Endothelial cell of umbilical vein (primary cell): Measurements from ENCODE around the gene CCDC197. TPM values are rescaled to one million over a fixed set of nuclear protein-coding genes. Genes with fewer than 3 reads are reported as not detected.

Source experiments
- Bru-seq: library from RNA; stranded (reverse); fragments of 400-500 nt; gene quantifications from one replicate; lab custom pipeline; 2021; lab: Mats Ljungman, UMichigan
- BruChase-seq, 2 experiments: library from RNA; stranded (reverse); fragments of 400-500 nt; gene quantifications; one replicate each; lab custom pipeline; 2021; lab: Mats Ljungman, UMichigan
- BruUV-seq: library from RNA; stranded (reverse); fragments of 400-500 nt; replicated peaks from 2 replicates; lab custom pipeline; 2021; lab: Mats Ljungman, UMichigan
- CTCF ChIA-PET: fragments of 300-600, 350-600 bp; sonication (Branson Sonifier 250); formaldehyde crosslinking; loops from one replicate; lab custom pipeline; 2021; ENCODE audit warnings: antibody characterized with exemption, inconsistent platforms; lab: Charles Lee
- POLR2A ChIA-PET: fragments of 300-600, 350-600 bp; sonication (Branson Sonifier 250); formaldehyde crosslinking; loops from one replicate; lab custom pipeline; 2021; ENCODE audit warnings: antibody characterized with exemption, inconsistent platforms; lab: Charles Lee
- DNase-seq: peaks from one replicate; pipeline ENCODE4 v3.0.0-alpha.2; 2011; ENCODE audit warnings: low read depth, low spot score
- FAIRE-seq: peaks from 2 replicates; lab custom pipeline; 2011; peaks lifted over from hg19 to GRCh38; lab: Jason Lieb, UNC
- H2AFZ ChIP-seq: 2 replicates; pipeline ENCODE4 v1.6.0; 2012; ENCODE audit warnings: low read depth, low read length, control low read depth, inconsistent platforms
- H3K27ac ChIP-seq: 2 replicates; pipeline ENCODE4 v1.5.1; 2011; ENCODE audit warnings: low read depth, mild to moderate bottlenecking, control low read depth, low read length, moderate library complexity; ENCODE audit not compliant: insufficient read depth
- H3K27me3 ChIP-seq, 2 experiments: 2 replicates each; pipeline versions ENCODE4 v1.6.0 to v1.6.1; 2011; ENCODE audit warnings: low read length in 2 of 2, mixed read lengths in 1 of 2; ENCODE audit not compliant: control insufficient read depth in 2 of 2, insufficient read depth in 2 of 2
- H3K36me3 ChIP-seq, 2 experiments: 2 replicates in 1 of 2; 3 replicates in 1 of 2; pipeline ENCODE4 v1.5.1; 2011; ENCODE audit warnings: low read length in 2 of 2, mild to moderate bottlenecking in 1 of 2, moderate library complexity in 1 of 2; ENCODE audit not compliant: control insufficient read depth in 2 of 2, insufficient read depth in 2 of 2; ENCODE audit errors: extremely low read depth in 1 of 2
- H3K4me1 ChIP-seq: 3 replicates; pipeline ENCODE4 v1.5.1; 2011; ENCODE audit warnings: mild to moderate bottlenecking, low read length; ENCODE audit not compliant: control insufficient read depth, insufficient read depth; ENCODE audit errors: extremely low read depth
- H3K4me2 ChIP-seq: 2 replicates; pipeline ENCODE4 v1.6.1; 2011; ENCODE audit warnings: low read length, control low read depth, mixed read lengths; ENCODE audit not compliant: insufficient read depth
- H3K4me3 ChIP-seq, 3 experiments: fragments of 200-600 bp in 1 of 3; sonication (generic), shearing (Covaris generic) in 1 of 3; replicated peaks in 1 of 3; 2 replicates each; pipeline ENCODE4 v1.5.1; 2011 to 2016; ENCODE audit warnings: control low read depth in 3 of 3, low read length in 3 of 3, mild to moderate bottlenecking in 2 of 3, inconsistent platforms in 1 of 3, low read depth in 1 of 3, moderate library complexity in 1 of 3; ENCODE audit not compliant: insufficient read depth in 1 of 3
- H3K79me2 ChIP-seq: 2 replicates; pipeline ENCODE4 v1.6.0; 2012; ENCODE audit warnings: low read length, inconsistent platforms; ENCODE audit not compliant: control insufficient read depth, insufficient read depth
- H3K9ac ChIP-seq: replicated peaks from 2 replicates; pipeline ENCODE3; 2011; ENCODE audit warnings: low read length, control low read depth; ENCODE audit not compliant: insufficient read depth; ENCODE audit errors: extremely low read depth
- H3K9me1 ChIP-seq: replicated peaks from 3 replicates; pipeline ENCODE4 v1.6.0; 2011; ENCODE audit warnings: mild to moderate bottlenecking, low read length; ENCODE audit not compliant: control insufficient read depth, insufficient read depth; ENCODE audit errors: extremely low read depth
- H3K9me3 ChIP-seq: replicated peaks from 2 replicates; pipeline ENCODE4 v1.5.1; 2012; ENCODE audit warnings: low read length, inconsistent platforms; ENCODE audit not compliant: control insufficient read depth, insufficient read depth
- H4K20me1 ChIP-seq: replicated peaks from 2 replicates; pipeline ENCODE3; 2011; ENCODE audit warnings: mild to moderate bottlenecking, low read length; ENCODE audit not compliant: control insufficient read depth, insufficient read depth; ENCODE audit errors: extremely low read depth
- EZH2 ChIP-seq: IDR thresholded peaks from 2 replicates; pipeline ENCODE4 v1.6.1; 2012; ENCODE audit warnings: borderline replicate concordance, low read depth, mild to moderate bottlenecking, moderate library complexity, low read length, inconsistent platforms; ENCODE audit not compliant: severe bottlenecking
- FOS ChIP-seq: IDR thresholded peaks from 2 replicates; pipeline ENCODE4 v1.6.1; 2011; ENCODE audit warnings: mild to moderate bottlenecking, low read length, moderate library complexity, borderline replicate concordance; ENCODE audit not compliant: insufficient read depth
- JUN ChIP-seq: IDR thresholded peaks from 2 replicates; pipeline ENCODE4 v1.6.1; 2011; ENCODE audit warnings: borderline replicate concordance, low read depth; ENCODE audit not compliant: insufficient read length, insufficient read depth
- POLR2A ChIP-seq: IDR thresholded peaks from 2 replicates; pipeline ENCODE4 v1.6.1; 2012; ENCODE audit warnings: low read depth, mild to moderate bottlenecking, control low read depth, low read length
- POLR2AphosphoS5 ChIP-seq: IDR thresholded peaks from 2 replicates; pipeline ENCODE4 v1.6.1; 2012; ENCODE audit warnings: low read depth, mild to moderate bottlenecking, control low read depth, low read length, moderate library complexity; ENCODE audit not compliant: insufficient read depth
- dilution Hi-C: fragments of 300-500 bp; cut with MboI; formaldehyde crosslinking; loops from one replicate; pipeline ENCODE4 v1.15.0; 2019; ENCODE audit warnings: low sequenced_read_pairs; ENCODE audit not compliant: extremely low pct_ligation_motif_present
- intact Hi-C: fragments of 100-400 bp; cut with micrococcal nuclease; formaldehyde crosslinking; loops from one replicate; pipeline ENCODE4 v1.10.0; 2022
- long read RNA-seq: library from polyadenylated mRNA; stranded (forward); transcript quantifications from one replicate; pipeline ENCODE4 v2.0.0, GENCODE V29; 2021
- polyA minus RNA-seq, 3 experiments: library from RNA; depleted of rRNA, polyadenylated mRNA; stranded (reverse); fragments of >200 nt; gene quantifications; 1 replicate in 1 of 3; 2 replicates in 2 of 3; pipeline ENCODE4 v1.2.3, GENCODE V29; 2011
- polyA plus RNA-seq, 4 experiments: library from polyadenylated mRNA; depleted of rRNA in 3 of 4; stranded (reverse) in 3 of 4; unstranded in 1 of 4; fragments of >200 nt; gene quantifications; 2 replicates each; pipeline versions ENCODE4 v1.2.1 to v1.2.3, GENCODE V29; 2011 to 2012; ENCODE audit warnings: missing spikeins in 1 of 4
- total RNA-seq: library from RNA; stranded (reverse); gene quantifications from 2 replicates; pipeline ENCODE4 v1.2.3, GENCODE V29; 2021
- TF ChIP-seq, protein P1 (sequence below), 2 donors: IDR thresholded peaks; 1 replicate in 1 of 2; 2 replicates in 1 of 2; pipeline ENCODE4 v1.5.1; 2011; ENCODE audit warnings: low read length in 2 of 2, mild to moderate bottlenecking in 2 of 2, moderate library complexity in 2 of 2, control low read depth in 1 of 2, inconsistent platforms in 1 of 2, low read depth in 1 of 2; ENCODE audit not compliant: insufficient read depth in 1 of 2; ENCODE audit errors: extremely low read depth in 1 of 2
- TF ChIP-seq, protein P2 (sequence below): IDR thresholded peaks from 2 replicates; pipeline ENCODE4 v1.6.1; 2011; ENCODE audit not compliant: insufficient read depth, insufficient read length

Gene CCDC197
- total RNA-seq (not detected in 2 replicates), polyA plus RNA-seq (not detected in 2 replicates), polyA minus RNA-seq (not detected in 2 replicates), Bru-seq, nascent RNA (not detected), BruChase-seq, experiment 1, labeled RNA remaining after a 6-hour chase (not detected), BruChase-seq, experiment 2, labeled RNA remaining after a 2-hour chase (not detected)
- not detected in 2 replicates for polyA plus RNA-seq (2011; cell fraction: cytosol; rRNA removed)
- not detected in 2 replicates for polyA plus RNA-seq (2011; cell fraction: nucleus; rRNA removed)
- polyA plus RNA-seq (2012) = not detected in 2 replicates
- not detected for polyA minus RNA-seq (2011; cell fraction: cytosol; rRNA and poly(A)+ RNA removed)
- polyA minus RNA-seq (2011; cell fraction: nucleus; rRNA and poly(A)+ RNA removed) = not detected in 2 replicates
- long read RNA-seq = 0 reads

DNA sequence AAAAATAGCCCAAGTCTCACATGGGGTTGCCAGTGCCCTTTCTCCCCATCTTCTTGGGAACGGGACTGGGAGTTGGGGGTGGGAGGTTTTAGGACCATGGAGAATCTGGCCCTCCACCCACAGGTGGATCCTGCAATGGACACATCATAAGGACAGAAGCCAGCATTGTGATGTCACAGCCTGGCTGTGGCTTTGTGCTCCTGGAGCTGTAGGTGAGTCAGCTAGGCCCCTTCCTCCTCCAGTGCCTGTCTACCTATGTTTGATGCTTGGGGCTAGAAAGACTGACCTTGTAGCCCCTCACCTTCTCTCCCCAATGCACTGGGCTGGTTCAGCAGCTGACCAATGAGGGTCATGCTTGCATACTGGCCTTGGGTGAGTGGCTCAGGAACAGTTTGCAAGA is at the start of gene CCDC197:
CCDC197 (plus strand) TSS at position 220 of the 400 bp plus-strand sequence. CDS start 831 bp downstream, outside the sequence.
- no peak within 1 kb of the TSS for H3K9ac ChIP-seq
- H3K27ac ChIP-seq = no peak within 1 kb of the TSS
- H3K36me3 ChIP-seq = no peaks in the 10 kb centered on the region
- intact Hi-C loops = no loop called here
- H3K9me3 ChIP-seq = no peaks in the 10 kb centered on the region
- no peak within 1 kb of the TSS for H3K4me3 ChIP-seq
- ChIA-PET POLR2A (no interaction called here), CTCF (interaction anchor here (2.9 to 12.5 kb wide), 2 partner anchors 58 to 140 kb away, joined by 8 to 368 read pairs; no protein-coding TSS in a partner anchor)
- no peaks in the 10 kb centered on the region for H3K27me3 ChIP-seq
- TF ChIP-seq, protein P1, sequence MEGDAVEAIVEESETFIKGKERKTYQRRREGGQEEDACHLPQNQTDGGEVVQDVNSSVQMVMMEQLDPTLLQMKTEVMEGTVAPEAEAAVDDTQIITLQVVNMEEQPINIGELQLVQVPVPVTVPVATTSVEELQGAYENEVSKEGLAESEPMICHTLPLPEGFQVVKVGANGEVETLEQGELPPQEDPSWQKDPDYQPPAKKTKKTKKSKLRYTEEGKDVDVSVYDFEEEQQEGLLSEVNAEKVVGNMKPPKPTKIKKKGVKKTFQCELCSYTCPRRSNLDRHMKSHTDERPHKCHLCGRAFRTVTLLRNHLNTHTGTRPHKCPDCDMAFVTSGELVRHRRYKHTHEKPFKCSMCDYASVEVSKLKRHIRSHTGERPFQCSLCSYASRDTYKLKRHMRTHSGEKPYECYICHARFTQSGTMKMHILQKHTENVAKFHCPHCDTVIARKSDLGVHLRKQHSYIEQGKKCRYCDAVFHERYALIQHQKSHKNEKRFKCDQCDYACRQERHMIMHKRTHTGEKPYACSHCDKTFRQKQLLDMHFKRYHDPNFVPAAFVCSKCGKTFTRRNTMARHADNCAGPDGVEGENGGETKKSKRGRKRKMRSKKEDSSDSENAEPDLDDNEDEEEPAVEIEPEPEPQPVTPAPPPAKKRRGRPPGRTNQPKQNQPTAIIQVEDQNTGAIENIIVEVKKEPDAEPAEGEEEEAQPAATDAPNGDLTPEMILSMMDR (IDR thresholded peaks at IDR 0.05; ENCODE audit: extremely low read depth in 1 of 2, insufficient read depth in 1 of 2, low read depth in 1 of 2, low read length in 2 of 2) = no peak
- TF ChIP-seq JUN (no peak), FOS (no peak), EZH2 (no peak), POLR2A (no peak), POLR2AphosphoS5 (no peak)
- TF ChIP-seq, protein P2, sequence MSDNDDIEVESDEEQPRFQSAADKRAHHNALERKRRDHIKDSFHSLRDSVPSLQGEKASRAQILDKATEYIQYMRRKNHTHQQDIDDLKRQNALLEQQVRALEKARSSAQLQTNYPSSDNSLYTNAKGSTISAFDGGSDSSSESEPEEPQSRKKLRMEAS = no peak
- no peaks in the 10 kb centered on the region for H4K20me1 ChIP-seq
- H3K79me2 ChIP-seq = no peaks in the 10 kb centered on the region
- no peaks in the 10 kb centered on the region for H3K4me1 ChIP-seq
- BruUV-seq = no TSS peak
- H2AFZ ChIP-seq = no peak within 1 kb of the TSS
- no peaks in the 10 kb centered on the region for H3K9me1 ChIP-seq
- FAIRE-seq (no peak), DNase-seq (no peak)
- no peak within 1 kb of the TSS for H3K4me2 ChIP-seq
- dilution Hi-C loops = no loop called here
